ENCODE data around the gene UNC5CL.
"Not testable (repeated sequence)": the region's sequence is repeated elsewhere in the genome, so short reads cannot be mapped to it uniquely, and the experiment has no call there.

UNC5CL gene

DNA sequence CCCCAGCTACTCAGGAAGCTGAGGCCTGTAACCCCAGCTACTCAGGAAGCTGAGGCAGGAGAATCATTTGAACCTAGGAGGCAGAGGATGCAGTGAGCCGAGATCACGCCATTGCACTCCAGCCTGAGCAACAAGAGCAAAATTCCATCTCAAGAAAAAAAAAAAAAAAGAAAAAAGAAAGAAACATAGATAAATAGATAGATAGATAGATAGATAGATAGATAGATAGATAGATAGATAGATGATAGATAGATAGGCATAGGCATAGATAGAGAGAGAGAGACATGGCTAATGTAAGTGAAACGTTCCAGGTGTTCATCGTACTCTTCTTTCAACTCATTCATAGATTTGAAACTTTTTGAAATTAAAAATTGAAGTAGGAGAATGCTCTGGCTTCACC lies 32.0 kb downstream of the UNC5CL start:
- DNase-seq (ENCODE audit: low read depth in 2 of 2): not testable (repeated sequence)

DNA sequence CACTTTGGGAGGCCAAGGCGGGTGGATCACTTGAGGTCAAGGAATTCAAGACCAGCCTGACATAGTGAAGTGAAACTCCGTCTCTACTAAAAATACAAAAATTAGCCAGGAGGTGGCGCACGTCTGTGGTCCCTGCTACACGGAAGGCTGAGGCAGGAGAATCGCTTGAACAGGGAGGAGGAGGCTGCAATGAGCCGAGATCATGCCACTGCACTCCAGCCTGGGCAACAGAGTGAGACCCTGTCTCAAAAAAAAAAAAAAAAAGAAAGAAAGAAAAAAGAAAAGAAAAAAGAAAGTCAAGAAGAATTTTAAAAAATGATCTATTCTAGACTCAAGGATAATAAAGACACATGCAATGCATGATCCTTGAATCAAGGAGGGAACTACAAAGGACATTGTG lies 32.8 kb downstream of the UNC5CL start:
- peak in 1 of 2 donors; percentile 16 for DNase-seq (ENCODE audit: low read depth in 2 of 2)

DNA sequence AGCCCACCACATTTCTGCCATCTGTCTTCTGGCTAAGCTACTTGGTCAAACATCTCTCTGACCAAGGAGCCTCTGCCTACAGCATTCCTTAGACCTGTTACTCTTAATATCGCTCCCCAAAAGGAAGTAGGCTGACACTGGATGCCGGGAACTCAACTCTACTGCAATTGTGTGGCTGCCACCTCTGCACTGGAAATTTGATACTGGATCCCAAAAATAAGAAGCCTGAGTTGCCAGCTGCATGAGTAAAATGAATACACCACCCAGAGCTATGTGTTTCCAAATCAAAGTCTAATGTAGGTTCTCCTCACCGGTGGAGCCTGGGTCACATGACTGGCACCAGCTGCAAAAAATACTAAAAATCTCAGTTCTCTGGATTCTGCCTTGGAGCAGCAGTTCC lies 36.9 kb downstream of the UNC5CL start:
- DNase-seq (ENCODE audit: low read depth in 2 of 2): no peak

DNA sequence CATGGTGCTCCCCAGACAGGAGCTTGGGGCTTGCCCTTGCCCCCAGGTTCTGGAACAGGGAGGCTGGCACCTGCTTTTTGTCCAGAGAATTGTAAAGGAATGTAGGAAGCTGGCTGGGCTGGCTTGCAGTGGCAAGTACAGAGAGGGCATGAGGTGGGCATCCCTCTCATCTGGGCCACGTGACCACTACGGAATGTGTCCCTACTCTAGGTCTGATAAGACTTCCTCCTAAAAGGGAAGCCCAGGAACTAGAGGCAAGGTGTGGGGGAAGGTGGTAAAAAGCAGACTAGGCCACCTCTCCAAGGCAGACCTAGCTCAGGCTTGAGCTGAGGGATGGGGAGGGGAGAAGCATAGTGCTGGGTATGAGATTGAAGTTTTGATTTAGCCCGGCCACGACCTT lies 38.8 kb downstream of the UNC5CL start:
- DNase-seq (ENCODE audit: low read depth in 2 of 2): no peak

DNA sequence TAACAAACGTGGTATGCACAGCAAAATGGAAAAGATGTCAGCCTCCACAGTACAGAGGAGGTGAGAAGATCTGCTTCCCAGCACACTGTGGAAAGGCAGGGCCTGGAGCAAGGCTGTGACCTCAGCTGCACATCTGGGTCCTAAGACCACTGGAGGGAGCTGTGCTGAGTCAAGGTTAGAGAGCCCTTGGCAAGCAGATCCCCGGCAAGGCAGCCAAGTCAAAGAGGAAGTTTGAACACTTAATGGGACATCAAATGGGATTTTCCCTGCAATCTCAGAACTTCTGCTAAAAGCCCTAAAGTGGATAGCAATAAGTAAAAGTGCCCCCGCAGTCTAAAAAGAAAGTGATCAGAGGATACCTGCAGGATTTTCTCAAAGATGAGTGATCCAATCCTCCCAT lies 39.5 kb downstream of the UNC5CL start:
- no peak for DNase-seq (ENCODE audit: low read depth in 2 of 2)

DNA sequence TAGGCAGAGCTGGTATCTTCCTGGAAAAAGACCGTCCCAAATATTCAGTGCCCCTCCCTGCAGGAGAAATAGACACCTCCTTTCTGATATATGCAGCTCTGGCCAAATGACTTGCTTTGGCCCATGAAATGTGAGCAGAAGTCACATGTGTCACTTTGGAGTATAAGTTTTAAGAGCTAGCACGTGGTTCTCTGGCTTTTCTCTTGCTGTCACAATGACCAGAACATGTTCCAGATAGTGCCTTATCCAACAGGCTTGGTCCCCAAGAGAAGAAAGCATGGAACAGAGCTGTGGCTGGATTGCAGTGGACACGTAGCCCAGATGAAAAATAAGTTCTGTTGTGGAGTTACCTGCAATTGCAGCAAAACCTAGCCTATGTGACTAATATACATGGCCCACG lies 40.4 kb downstream of the UNC5CL start:
- no peak for DNase-seq (ENCODE audit: low read depth in 2 of 2)

DNA sequence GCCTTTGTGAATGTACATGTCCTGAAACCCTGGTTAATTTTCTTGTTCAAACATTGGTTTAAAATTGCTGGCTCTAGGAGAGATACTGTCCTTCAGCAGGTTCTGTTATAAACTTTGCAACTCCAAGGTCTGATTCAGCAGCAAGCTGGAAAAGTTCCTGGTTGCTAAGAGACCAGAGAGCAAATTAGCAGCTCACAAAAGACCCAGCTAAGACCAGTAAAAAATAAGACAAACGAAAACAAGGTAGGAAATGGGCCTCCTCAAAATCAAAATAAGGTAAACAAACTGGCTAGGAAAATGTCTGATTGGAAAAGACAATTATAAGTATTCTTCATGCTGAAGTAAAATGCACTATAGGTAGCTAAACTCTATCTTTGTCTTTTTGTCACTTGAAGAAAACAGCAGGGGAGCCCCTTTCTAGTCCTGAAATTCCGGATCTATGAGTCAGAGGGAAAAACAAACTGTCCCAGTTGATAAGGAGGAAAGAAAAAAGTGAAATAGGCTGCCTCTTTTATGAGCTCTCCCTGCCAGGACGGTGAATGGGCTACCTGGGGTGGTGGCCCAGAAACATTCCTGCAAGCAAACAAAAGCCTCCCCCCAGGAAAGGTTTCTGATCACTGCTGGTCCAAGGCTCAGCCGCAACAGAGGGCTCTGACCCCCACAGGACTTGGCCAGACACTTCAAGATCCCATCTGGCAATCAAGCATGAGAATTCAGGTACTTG lies 41.6 kb downstream of the UNC5CL start:
- DNase-seq (ENCODE audit: low read depth in 2 of 2): no peak

DNA sequence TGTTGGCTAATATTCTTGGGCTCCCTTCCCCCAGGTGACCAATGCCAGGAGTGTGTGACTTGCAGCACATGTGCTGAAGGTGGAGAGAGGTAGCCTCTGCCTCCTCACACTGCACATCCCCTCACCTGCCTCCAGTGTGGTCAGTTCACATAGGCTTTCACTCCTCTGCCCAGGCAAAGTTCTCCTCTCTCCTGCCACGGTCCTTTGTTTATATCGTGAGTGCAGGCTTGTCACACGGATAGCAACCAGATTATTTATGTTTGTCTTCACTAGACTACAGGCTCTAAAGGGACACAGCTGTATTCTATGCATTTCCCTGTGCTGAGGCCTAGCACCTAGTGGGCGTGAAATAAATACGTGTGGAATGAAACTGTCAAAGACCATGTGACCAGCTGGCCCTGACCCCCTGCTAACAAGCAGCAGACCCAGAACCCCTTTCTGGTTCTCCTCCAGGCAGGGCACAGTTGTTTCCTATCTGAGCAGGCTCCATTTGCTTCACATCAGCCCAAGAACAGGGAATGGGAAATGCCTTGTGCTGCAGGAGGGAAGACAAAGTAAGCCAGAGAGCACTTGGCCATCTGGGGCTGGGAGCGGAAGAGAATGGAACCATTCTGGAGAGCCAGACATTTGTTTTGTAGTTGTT lies 42.3 kb downstream of the UNC5CL start:
- DNase-seq (ENCODE audit: low read depth in 2 of 2): no peak

DNA sequence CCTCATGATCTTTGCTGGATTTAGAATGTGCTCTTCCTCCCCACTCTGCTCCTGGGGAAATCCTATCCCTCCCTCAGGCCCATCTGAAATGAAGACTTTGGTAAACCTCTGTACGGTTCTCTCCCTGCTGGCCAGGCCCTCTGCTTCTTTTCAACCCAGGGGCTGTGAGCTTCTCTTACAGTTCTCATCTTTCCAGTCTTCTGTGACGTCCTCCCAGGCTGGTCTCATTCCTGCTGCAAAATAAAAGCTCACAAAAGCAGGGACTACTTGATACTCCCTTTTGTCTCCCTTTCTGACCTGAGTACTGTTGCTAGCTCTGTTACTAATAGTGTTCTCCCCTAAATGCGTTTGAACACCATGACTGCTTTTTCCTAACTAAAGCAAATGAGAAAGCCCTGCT lies 46.3 kb downstream of the UNC5CL start:
- DNase-seq (ENCODE audit: low read depth in 2 of 2): no peak

DNA sequence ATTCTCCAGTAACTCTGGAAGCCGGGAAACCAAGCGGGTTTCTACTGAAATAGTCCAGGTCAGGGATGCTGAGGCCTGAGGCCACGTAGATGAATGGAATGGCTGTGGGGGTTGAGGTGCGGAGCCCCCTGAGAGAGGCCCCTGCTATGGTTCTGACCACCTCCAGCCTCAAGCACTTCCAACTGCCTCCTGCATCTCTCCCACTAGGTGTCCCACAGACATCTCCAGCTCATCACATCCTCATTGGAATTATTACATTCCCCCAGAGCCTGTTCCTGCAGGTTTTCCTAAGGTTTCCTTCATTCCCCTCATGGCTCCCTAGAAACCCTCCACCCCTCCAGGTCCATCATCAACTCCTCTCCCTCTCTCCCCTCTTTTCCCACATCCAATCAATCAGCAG lies 48.7 kb downstream of the UNC5CL start:
- no peak for DNase-seq (ENCODE audit: low read depth in 2 of 2)

DNA sequence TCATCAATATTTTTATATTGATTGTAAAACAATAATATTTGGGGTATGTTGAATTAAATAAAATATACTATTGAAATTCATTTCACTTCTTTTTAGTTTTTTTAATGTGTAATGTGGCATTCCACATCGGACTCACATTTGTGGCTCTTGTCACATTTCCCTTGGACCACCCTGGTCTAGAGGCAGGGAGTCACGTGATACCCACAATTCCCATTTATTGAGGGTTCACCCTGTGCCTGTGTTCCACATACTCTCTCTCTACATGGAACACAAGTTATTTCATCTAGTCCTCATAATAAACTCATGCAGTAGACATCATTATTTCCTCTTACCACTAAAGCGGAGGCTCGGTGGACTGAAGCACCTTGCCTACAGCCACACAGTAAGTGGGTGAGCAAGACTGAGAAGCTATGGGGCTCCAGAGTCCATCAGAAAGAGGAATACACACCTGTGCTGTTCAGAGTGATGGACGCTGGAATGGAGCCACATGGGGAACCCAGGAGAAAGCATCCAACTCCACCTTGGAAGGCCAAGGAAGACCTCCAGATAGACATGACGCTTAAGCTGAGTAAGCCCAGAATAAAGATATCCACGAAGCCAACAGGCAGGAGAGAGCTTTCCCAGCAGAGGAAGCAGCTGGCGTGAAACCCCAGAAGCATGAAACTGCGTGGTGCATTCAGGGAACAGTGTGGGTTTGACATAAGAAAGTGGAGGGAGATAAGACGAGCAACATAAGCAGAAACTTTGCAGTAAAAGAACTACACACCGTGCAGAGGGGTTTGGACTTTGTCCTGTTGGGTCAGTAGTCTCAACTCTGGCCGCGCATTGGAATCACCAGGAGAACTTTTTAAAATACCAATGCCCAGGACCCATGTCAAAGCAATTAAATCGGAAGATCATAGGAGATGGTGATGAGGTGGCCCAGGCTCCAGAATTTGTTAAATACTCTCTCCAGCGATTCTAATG lies 49.5 kb downstream of the UNC5CL start:
- no peak for DNase-seq (ENCODE audit: low read depth in 2 of 2)

DNA sequence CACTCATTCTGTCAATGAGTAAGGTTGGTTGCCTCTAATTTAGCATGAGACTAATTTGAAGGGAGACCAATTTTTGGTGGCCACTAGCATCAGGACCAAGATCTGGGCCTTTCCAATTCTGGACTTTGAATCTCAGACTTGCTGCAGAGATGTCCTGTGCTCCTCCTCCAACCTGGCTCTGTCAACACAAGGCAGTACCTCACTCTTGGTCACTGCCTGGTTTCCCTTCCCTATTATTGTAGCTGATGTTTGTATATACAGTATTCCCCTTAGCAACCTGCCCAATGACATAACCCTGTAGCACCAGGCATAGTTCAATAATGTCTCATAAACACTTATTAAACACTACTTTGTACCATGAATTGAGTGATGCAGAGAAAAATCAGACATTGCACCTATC lies 50.4 kb downstream of the UNC5CL start:
- no peak for DNase-seq (ENCODE audit: low read depth in 2 of 2)

DNA sequence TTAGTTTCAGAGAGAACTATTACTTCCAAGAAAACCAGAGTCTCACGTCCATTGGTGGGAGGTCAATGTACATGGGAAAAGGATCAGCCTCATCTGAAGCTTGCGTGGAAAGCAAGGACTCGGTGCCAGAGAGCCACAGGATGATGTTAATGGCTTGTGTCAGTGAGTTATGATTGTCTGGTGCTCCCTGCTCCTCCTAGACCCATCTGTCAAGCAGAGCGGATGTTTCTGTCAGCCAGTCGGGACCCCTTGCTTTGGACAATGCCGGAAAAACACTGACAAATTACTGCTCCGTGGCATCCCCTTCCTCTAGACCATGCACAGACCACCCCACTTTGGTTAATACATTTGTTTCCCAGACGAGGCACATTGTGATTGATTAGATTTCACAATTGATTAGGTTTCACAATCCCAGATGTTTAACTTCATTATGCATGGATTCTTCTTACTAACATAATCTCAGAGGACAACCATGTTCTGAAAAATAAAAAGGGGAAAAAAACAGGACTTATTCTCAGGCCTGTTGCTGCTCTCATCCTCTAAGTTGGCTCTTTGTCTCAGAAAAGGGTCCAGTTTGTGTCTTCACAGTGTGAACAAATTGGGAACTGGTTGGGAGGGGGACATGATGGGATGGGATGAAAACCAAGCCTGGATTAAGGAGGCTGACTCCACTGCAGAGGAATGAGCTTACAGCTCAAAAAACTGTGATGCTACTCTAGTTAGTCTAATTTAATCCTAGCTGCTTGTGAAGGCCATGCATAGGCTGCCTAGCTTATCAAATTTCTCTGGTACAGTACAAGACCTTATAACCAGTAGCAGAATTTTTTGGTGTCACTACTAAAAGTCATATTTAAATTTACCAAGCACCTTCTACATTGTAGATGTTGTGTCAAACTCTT lies 51.9 kb downstream of the UNC5CL start:
- DNase-seq (ENCODE audit: low read depth in 2 of 2): no peak

DNA sequence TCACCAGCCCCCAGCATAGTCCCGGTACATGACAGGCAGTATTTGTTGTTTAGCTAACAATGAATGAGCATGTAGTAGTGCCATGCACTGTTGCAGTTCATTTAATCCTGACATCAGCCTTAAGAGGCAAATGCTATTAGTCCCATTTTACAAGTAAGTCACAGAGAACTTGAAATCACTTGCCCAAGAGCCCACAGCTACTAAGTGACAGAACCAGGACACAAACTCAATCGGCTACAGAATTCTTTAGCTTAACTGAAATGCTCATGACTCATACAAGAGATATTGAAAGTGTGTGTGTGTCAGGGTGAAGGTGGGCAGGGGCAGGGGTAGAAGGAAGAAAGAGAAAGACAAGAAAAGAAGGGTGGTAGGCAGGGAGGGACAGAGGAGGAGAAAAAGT lies 52.7 kb downstream of the UNC5CL start:
- DNase-seq (ENCODE audit: low read depth in 2 of 2): no peak

DNA sequence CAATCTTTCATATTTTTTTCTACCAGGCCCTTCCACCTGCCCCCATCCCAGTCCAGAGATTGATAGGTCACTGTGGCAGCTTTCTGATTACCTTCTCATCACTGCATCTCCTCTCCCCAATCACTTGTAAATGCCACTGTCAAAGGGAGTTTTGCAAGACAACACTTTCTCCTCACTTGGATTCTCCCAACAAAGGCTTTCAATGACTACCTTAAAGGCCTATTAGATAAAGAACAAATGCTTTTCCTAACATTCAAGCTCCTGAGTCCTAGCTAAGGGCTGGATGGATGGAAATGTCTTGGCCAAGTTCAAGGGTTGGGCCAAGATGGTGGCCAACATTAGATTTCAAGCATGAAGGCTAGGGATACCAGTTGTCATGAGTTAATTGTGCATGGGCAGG lies 55.3 kb downstream of the UNC5CL start:
- DNase-seq (ENCODE audit: low read depth in 2 of 2): no peak

DNA sequence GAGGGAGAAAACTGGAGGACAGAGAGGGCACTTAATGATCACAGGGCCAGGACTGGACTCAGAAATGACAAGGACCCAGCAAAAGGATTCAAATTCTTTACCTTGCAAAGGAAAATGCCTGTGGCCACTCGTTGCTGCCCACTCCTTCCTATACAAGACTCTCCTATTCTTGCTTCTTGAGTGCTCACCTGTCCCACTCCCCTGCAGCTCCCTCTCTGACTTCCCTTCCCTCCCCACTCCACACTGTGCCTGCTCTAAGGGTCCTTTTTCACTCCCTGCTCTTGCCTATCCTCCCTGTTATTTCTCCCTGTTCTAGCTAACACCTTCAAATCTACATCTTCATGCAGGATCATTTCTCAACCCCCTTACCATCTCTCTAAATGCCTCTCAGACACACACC lies 56.1 kb downstream of the UNC5CL start:
- DNase-seq (ENCODE audit: low read depth in 2 of 2): no peak

DNA sequence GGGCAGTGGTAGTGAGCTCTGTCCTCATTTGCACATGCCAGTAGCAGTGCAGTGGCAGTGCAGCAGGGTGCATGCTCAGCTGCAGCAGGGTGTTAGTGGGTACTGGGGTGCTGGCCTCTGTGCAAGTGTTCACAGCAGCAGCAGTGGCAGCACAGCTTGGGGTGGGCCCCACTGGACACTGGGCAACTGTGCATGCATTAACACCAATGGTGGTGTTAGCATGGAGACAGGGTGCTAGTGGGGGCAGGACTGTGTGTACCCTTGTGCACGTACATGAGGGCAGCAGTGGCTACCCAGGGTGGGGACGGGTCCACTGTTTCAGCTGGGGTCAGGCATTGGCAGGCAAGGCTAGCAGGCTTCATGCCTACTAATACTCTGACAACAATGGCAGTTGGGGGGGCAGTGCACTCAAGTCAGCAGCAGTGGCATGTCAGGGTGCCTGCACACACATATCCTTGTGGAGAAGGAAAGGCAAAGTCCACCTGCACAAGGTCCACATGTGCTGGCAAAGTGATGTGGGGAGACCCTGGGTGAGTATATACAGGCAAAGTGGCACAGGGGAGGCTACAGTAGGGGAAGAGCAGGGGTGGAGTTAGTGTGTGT lies 60.2 kb downstream of the UNC5CL start:
- no peak for DNase-seq (ENCODE audit: low read depth in 2 of 2)

DNA sequence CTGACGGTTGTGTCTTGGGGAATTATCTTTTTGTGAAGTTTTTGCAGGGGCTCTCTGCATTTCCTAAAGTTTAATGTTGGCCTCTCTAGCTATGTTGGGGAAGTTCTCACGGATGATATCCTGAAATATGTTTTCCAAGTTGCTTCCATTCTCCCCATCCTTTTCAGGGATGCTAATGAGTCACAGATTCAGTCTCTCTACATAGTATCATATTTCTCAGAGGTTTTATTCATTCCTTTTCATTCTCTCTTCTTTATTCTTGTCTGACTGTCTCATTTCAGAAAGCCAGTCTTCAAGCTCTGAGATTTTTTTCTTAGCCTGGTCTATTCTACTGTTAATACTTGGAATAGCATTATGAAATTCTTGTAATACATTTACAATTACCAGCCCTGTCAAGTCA lies 61.3 kb downstream of the UNC5CL start:
- no peak for DNase-seq (ENCODE audit: low read depth in 2 of 2)

DNA sequence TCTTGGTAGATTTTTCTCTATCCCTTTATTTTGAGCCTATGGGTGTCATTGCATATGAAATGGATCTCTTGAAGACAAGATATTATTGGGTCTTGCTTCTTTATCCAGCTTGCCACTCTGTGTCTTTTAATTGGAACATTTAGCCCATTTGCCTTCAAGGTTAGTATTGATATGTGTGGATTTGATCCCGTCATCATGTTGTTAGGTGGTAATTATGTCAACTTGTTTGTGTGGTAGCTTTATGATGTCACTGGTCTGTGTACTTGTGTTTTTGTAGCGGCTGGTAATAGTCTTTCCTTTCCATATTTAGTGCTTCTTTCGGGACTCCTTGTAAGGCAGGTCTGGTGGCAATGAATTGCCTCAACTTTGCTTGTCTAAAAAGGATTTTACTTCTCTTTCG lies 61.9 kb downstream of the UNC5CL start:
- no peak for DNase-seq (ENCODE audit: low read depth in 2 of 2)

Measured in stimulated activated CD8-positive, alpha-beta memory T cell treated with anti-CD3 and anti-CD28 coated beads, Interleukin-15, amount 100 ng/mL, for 4 hours (primary cell).